ENCODE data around the gene ABCD3. TPM values are rescaled to one million over a fixed set of nuclear protein-coding genes. Genes with fewer than 3 reads are reported as not detected.
A peak's percentile ranks its signal among the peaks of the same experiment; 100 is the strongest.

The ABCD3 gene
- total RNA-seq, 1 experiment from 2014 or later: 48.8 TPM

GRCh38 chr1:94531664-94532063, 113.5 kb downstream of the ABCD3 start:
- Histone ChIP-seq H3K9me3 (ENCODE audit: control insufficient read depth in 1 of 2, insufficient read depth in 1 of 2, low read depth in 1 of 2, low read length in 2 of 2) (no peaks in the 10 kb centered on the region), H3K4me2 (ENCODE audit: low read length) (no peak overlapping the region), H3K9ac (ENCODE audit: low read length) (no peak overlapping the region), H3K4me3 (replicated peaks in 1 of 2; ENCODE audit: low read depth in 1 of 2, low read length in 2 of 2) (no peak overlapping the region), H3K4me1 (ENCODE audit: control insufficient read depth in 1 of 2, insufficient read depth in 2 of 2, low read length in 2 of 2) (peaks cover 4 to 23% of the 10 kb centered on the region in 2 experiments; a peak in 3 of 4 replicates), H3K27me3 (ENCODE audit: insufficient read depth, low read length) (no peaks in the 10 kb centered on the region), H3K36me3 (ENCODE audit: control insufficient read depth in 1 of 2, insufficient read depth in 2 of 2, low read length in 2 of 2) (peaks cover 10 to 60% of the 10 kb centered on the region in 2 experiments; a peak in 3 of 4 replicates), H4K20me1 (ENCODE audit: insufficient read depth) (peaks cover 3% of the 10 kb centered on the region; the same call in 1 of the 2 replicates), H3K79me2 (ENCODE audit: insufficient read depth, low read length) (peaks cover 39% of the 10 kb centered on the region), H2AFZ (ENCODE audit: low read depth, low read length, poor library complexity, severe bottlenecking) (no peak overlapping the region), H3K27ac (ENCODE audit: low read depth, low read length) (no peak overlapping the region), H3K9me2 (ENCODE audit: insufficient read depth) (no peaks in the 10 kb centered on the region)
- BruUV-seq (replicated peaks): no TSS peak
- POLR2A ChIA-PET: no interaction called here
- intact Hi-C loops (cut with micrococcal nuclease): no loop called here
- ATAC-seq: no peak
- TF ChIP-seq TCF7L2 (IDR thresholded peaks at IDR 0.05; ENCODE audit: borderline replicate concordance, extremely low read depth, insufficient read depth, insufficient read length): no peak
- TF ChIP-seq POLR2A (IDR thresholded peaks at IDR 0.05; ENCODE audit: borderline replicate concordance, extremely low read depth, insufficient read depth, insufficient read length): no peak
- TF ChIP-seq EGR1 (IDR thresholded peaks at IDR 0.05; ENCODE audit: low read depth): no peak
- no peak for TF ChIP-seq ZFX (IDR thresholded peaks at IDR 0.05)
- TF ChIP-seq MAX (IDR thresholded peaks at IDR 0.05): no peak
- no peak for TF ChIP-seq FOSL1 (IDR thresholded peaks at IDR 0.05; ENCODE audit: low read depth)
- TF ChIP-seq POLR2AphosphoS5 (IDR thresholded peaks at IDR 0.05; ENCODE audit: low read depth, low read length): no peak
- no peak for TF ChIP-seq SP1 (IDR thresholded peaks at IDR 0.05; ENCODE audit: low read depth)
- no peak for DNase-seq (ENCODE audit: low read depth, low spot score)
- CTCF ChIA-PET: interaction anchor here (1.0 to 1.8 kb wide), 2 partner anchors 271 to 510 kb away, joined by 4 read pairs; no protein-coding TSS in a partner anchor
- RAD21 ChIA-PET (ENCODE audit: low non-redundant PET in 1 of 2, low total read pairs in 2 of 2, uncharacterized antibody in 2 of 2, unreplicated experiment in 2 of 2): no interaction called here

GRCh38 chr1:94532077-94532476, 113.9 kb downstream of the ABCD3 start:
- H3K27ac ChIP-seq (ENCODE audit: low read depth, low read length): no peak overlapping the region
- intact Hi-C loops (cut with micrococcal nuclease): no loop called here
- H3K9me3 ChIP-seq (ENCODE audit: control insufficient read depth in 1 of 2, insufficient read depth in 1 of 2, low read depth in 1 of 2, low read length in 2 of 2): no peaks in the 10 kb centered on the region
- peaks cover 10 to 64% of the 10 kb centered on the region in 2 experiments; a peak in 3 of 4 replicates for H3K36me3 ChIP-seq (ENCODE audit: control insufficient read depth in 1 of 2, insufficient read depth in 2 of 2, low read length in 2 of 2)
- peaks cover 43% of the 10 kb centered on the region for H3K79me2 ChIP-seq (ENCODE audit: insufficient read depth, low read length)
- no peak overlapping the region for H2AFZ ChIP-seq (ENCODE audit: low read depth, low read length, poor library complexity, severe bottlenecking)
- POLR2A ChIA-PET: no interaction called here
- CTCF ChIA-PET: interaction anchor here (1.0 to 1.8 kb wide), 2 partner anchors 270 to 510 kb away, joined by 4 read pairs; no protein-coding TSS in a partner anchor
- H4K20me1 ChIP-seq (ENCODE audit: insufficient read depth): peaks cover 3% of the 10 kb centered on the region; the same call in 1 of the 2 replicates
- TF ChIP-seq JUND (IDR thresholded peaks at IDR 0.05) (no peak), RAD21 (IDR thresholded peaks at IDR 0.05; ENCODE audit: low read depth) (peak; percentile 56), CTCF (IDR thresholded peaks at IDR 0.05 in 2 of 3, conservative IDR thresholded peaks at IDR 0.05 in 1 of 3; ENCODE audit: borderline replicate concordance in 1 of 3, insufficient read depth in 1 of 3, low read depth in 2 of 3, low read length in 2 of 3) (peak in 2 of 3 experiments; percentile 14 to 28; a peak in 1 of 6 replicates)
- no peak for DNase-seq (ENCODE audit: low read depth, low spot score)
- RAD21 ChIA-PET (ENCODE audit: low non-redundant PET in 1 of 2, low total read pairs in 2 of 2, uncharacterized antibody in 2 of 2, unreplicated experiment in 2 of 2): no interaction called here
- no TSS peak for BruUV-seq (replicated peaks)
- H3K4me3 ChIP-seq (replicated peaks in 1 of 2; ENCODE audit: low read depth in 1 of 2, low read length in 2 of 2): no peak overlapping the region
- H3K4me2 ChIP-seq (ENCODE audit: low read length): no peak overlapping the region
- H3K9me2 ChIP-seq (ENCODE audit: insufficient read depth): no peaks in the 10 kb centered on the region
- ATAC-seq: no peak; the same call in 1 of the 2 replicates
- no peaks in the 10 kb centered on the region for H3K27me3 ChIP-seq (ENCODE audit: insufficient read depth, low read length)
- H3K4me1 ChIP-seq (ENCODE audit: control insufficient read depth in 1 of 2, insufficient read depth in 2 of 2, low read length in 2 of 2): peaks cover 4 to 23% of the 10 kb centered on the region in 2 experiments; a peak in 3 of 4 replicates
- no peak overlapping the region for H3K9ac ChIP-seq (ENCODE audit: low read length)
